H1 (cell line): Measurements from ENCODE around the gene NRL. TPM values are rescaled to one million over a fixed set of nuclear protein-coding genes. Genes with fewer than 3 reads are reported as not detected.

Experiments
- BRCA1 ChIP-seq: IDR thresholded peaks from 2 replicates; pipeline ENCODE4 v1.6.1; 2012; ENCODE audit warnings: low read depth, low read length, improper control_type of control experiment
- CHD1 ChIP-seq: IDR thresholded peaks from 2 replicates; pipeline ENCODE4 v1.6.1; 2012; ENCODE audit warnings: low read depth, low read length, improper control_type of control experiment
- CREB1 ChIP-seq: IDR thresholded peaks from 2 replicates; pipeline ENCODE4 v1.6.1; 2012; ENCODE audit warnings: inconsistent platforms
- EZH2 ChIP-seq: fragments of 200-600 bp; sonication (generic); IDR thresholded peaks from 2 replicates; pipeline ENCODE4 v1.7.1; 2012; ENCODE audit warnings: low read depth, mild to moderate bottlenecking, moderate library complexity, low read length, inconsistent platforms; ENCODE audit not compliant: severe bottlenecking
- GTF2F1 ChIP-seq: IDR thresholded peaks from 2 replicates; pipeline ENCODE4 v1.6.1; 2012; ENCODE audit warnings: low read depth, low read length, improper control_type of control experiment, borderline replicate concordance
- JUND ChIP-seq: IDR thresholded peaks from 2 replicates; pipeline ENCODE4 v1.6.1; 2011; ENCODE audit warnings: mild to moderate bottlenecking, improper control_type of control experiment, low read length
- KDM5A ChIP-seq: fragments of 200-600 bp; IDR thresholded peaks from 2 replicates; pipeline ENCODE4 v1.7.1; 2012; ENCODE audit warnings: mild to moderate bottlenecking, low read length, inconsistent platforms, mixed read lengths
- NANOG ChIP-seq: IDR thresholded peaks from 2 replicates; pipeline ENCODE4 v1.6.1; 2011; ENCODE audit warnings: low read length, low read depth, mild to moderate bottlenecking, inconsistent platforms; ENCODE audit not compliant: insufficient read depth, poor library complexity, severe bottlenecking
- POLR2AphosphoS5 ChIP-seq: IDR thresholded peaks from 2 replicates; pipeline ENCODE4 v1.6.1; 2011; ENCODE audit warnings: low read depth, low read length
- polyA plus RNA-seq, 7 experiments: library from polyadenylated mRNA; depleted of rRNA in 3 of 7; stranded (reverse) in 5 of 7; unstranded in 2 of 7; fragments of >200 nt in 5 of 7; fragments of 200-250 nt in 2 of 7; gene quantifications; 1 replicate in 5 of 7; 2 replicates in 1 of 7; 4 replicates in 1 of 7; pipeline versions ENCODE4 v1.2.1 to v1.2.3, GENCODE V29; 2011 to 2013; ENCODE audit warnings: missing spikeins in 2 of 7, mixed read lengths in 2 of 7
- total RNA-seq: library from RNA; stranded (reverse); fragmentation: NEBNext Ultra II Directional; extraction: Animal tissue kit (Norgen Biotek cat#: 25700); gene quantifications from 2 replicates; pipeline ENCODE4 v1.2.1, GENCODE V29; 2021
- TF ChIP-seq, protein P1 (sequence below): fragments of 300-600 bp; sonication (generic); IDR thresholded peaks from 2 replicates; pipeline ENCODE4 v1.7.1; 2012; ENCODE audit warnings: low read length, moderate library complexity, mild to moderate bottlenecking, inconsistent platforms; ENCODE audit not compliant: insufficient replicate concordance
- TF ChIP-seq, protein P2 (sequence below): IDR thresholded peaks from 2 replicates; pipeline ENCODE4 v1.6.1; 2012; ENCODE audit warnings: inconsistent platforms

The NRL gene
- total and polyA plus RNA-seq, 2 of the 8 experiments (the other 6 are each of a cell fraction or from before 2014, with no cell fraction given), result 1.1 to 2.2 TPM

DNA sequence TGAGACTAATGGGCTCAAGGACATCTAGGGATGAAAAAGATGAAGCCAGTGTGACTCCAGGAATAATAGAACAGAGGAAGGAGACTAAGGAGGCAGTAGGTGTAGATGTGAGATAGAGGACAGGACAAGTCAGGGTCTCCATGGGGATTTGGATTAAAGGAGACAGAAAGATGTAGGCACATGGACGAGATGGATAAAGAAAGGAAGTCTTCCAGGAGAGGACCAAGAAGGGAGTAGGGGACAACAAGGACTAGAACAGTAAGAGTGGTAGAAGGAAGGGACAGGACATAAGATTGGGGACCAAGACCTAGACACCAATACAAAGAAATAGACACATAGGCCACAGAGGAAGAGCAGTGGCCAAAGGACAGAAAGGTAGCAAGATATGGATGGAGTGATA, 27.7 kb downstream of the NRL start (continued):
- TF ChIP-seq, protein P1, sequence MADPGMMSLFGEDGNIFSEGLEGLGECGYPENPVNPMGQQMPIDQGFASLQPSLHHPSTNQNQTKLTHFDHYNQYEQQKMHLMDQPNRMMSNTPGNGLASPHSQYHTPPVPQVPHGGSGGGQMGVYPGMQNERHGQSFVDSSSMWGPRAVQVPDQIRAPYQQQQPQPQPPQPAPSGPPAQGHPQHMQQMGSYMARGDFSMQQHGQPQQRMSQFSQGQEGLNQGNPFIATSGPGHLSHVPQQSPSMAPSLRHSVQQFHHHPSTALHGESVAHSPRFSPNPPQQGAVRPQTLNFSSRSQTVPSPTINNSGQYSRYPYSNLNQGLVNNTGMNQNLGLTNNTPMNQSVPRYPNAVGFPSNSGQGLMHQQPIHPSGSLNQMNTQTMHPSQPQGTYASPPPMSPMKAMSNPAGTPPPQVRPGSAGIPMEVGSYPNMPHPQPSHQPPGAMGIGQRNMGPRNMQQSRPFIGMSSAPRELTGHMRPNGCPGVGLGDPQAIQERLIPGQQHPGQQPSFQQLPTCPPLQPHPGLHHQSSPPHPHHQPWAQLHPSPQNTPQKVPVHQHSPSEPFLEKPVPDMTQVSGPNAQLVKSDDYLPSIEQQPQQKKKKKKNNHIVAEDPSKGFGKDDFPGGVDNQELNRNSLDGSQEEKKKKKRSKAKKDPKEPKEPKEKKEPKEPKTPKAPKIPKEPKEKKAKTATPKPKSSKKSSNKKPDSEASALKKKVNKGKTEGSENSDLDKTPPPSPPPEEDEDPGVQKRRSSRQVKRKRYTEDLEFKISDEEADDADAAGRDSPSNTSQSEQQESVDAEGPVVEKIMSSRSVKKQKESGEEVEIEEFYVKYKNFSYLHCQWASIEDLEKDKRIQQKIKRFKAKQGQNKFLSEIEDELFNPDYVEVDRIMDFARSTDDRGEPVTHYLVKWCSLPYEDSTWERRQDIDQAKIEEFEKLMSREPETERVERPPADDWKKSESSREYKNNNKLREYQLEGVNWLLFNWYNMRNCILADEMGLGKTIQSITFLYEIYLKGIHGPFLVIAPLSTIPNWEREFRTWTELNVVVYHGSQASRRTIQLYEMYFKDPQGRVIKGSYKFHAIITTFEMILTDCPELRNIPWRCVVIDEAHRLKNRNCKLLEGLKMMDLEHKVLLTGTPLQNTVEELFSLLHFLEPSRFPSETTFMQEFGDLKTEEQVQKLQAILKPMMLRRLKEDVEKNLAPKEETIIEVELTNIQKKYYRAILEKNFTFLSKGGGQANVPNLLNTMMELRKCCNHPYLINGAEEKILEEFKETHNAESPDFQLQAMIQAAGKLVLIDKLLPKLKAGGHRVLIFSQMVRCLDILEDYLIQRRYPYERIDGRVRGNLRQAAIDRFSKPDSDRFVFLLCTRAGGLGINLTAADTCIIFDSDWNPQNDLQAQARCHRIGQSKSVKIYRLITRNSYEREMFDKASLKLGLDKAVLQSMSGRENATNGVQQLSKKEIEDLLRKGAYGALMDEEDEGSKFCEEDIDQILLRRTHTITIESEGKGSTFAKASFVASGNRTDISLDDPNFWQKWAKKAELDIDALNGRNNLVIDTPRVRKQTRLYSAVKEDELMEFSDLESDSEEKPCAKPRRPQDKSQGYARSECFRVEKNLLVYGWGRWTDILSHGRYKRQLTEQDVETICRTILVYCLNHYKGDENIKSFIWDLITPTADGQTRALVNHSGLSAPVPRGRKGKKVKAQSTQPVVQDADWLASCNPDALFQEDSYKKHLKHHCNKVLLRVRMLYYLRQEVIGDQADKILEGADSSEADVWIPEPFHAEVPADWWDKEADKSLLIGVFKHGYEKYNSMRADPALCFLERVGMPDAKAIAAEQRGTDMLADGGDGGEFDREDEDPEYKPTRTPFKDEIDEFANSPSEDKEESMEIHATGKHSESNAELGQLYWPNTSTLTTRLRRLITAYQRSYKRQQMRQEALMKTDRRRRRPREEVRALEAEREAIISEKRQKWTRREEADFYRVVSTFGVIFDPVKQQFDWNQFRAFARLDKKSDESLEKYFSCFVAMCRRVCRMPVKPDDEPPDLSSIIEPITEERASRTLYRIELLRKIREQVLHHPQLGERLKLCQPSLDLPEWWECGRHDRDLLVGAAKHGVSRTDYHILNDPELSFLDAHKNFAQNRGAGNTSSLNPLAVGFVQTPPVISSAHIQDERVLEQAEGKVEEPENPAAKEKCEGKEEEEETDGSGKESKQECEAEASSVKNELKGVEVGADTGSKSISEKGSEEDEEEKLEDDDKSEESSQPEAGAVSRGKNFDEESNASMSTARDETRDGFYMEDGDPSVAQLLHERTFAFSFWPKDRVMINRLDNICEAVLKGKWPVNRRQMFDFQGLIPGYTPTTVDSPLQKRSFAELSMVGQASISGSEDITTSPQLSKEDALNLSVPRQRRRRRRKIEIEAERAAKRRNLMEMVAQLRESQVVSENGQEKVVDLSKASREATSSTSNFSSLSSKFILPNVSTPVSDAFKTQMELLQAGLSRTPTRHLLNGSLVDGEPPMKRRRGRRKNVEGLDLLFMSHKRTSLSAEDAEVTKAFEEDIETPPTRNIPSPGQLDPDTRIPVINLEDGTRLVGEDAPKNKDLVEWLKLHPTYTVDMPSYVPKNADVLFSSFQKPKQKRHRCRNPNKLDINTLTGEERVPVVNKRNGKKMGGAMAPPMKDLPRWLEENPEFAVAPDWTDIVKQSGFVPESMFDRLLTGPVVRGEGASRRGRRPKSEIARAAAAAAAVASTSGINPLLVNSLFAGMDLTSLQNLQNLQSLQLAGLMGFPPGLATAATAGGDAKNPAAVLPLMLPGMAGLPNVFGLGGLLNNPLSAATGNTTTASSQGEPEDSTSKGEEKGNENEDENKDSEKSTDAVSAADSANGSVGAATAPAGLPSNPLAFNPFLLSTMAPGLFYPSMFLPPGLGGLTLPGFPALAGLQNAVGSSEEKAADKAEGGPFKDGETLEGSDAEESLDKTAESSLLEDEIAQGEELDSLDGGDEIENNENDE, result no peak
- TF ChIP-seq NANOG, result no peak
- TF ChIP-seq, protein P2, sequence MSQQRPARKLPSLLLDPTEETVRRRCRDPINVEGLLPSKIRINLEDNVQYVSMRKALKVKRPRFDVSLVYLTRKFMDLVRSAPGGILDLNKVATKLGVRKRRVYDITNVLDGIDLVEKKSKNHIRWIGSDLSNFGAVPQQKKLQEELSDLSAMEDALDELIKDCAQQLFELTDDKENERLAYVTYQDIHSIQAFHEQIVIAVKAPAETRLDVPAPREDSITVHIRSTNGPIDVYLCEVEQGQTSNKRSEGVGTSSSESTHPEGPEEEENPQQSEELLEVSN, result no peak
- TF ChIP-seq GTF2F1, result no peak
- TF ChIP-seq KDM5A, result no peak
- TF ChIP-seq JUND, result no peak
- TF ChIP-seq POLR2AphosphoS5, result no peak
- no peak for TF ChIP-seq CHD1
- TF ChIP-seq EZH2, result no peak
- TF ChIP-seq CREB1, result no peak
- TF ChIP-seq BRCA1, result no peak
